CD4-positive, CD25-positive, alpha-beta regulatory T cell (primary cell): ENCODE results near the gene EVC. TPM values are rescaled to one million over a fixed set of nuclear protein-coding genes. Genes with fewer than 3 reads are reported as not detected.

ENCODE experiments used
- ATAC-seq, 2 donors: fragments of 150-1000 bp; cut with Tn5 transposase; one replicate each; pipeline ENCODE4 v1.10.0; 2021; ENCODE audit warnings: low read depth in 2 of 2, moderate number of reproducible peaks in 2 of 2, moderate library complexity in 1 of 2
- DNase-seq, 3 donors: peaks; one replicate each; pipeline versions ENCODE4 v3.0.0 to v3.0.0-alpha.2; 2012 to 2022; ENCODE audit warnings: mixed read lengths in 1 of 3
- H3K27ac ChIP-seq: one replicate; pipeline ENCODE4 v1.7.0; 2013; ENCODE audit warnings: mild to moderate bottlenecking, low read length; ENCODE audit not compliant: insufficient read depth, poor library complexity, severe bottlenecking
- H3K27me3 ChIP-seq: one replicate; pipeline ENCODE4 v1.7.0; 2013; ENCODE audit warnings: low read length; ENCODE audit not compliant: control insufficient read depth, insufficient read depth
- H3K36me3 ChIP-seq: one replicate; pipeline ENCODE4 v1.7.0; 2013; ENCODE audit warnings: mild to moderate bottlenecking, low read length, moderate library complexity; ENCODE audit not compliant: control insufficient read depth, insufficient read depth
- H3K4me1 ChIP-seq: 2 replicates; pipeline ENCODE4 v1.7.0; 2013; ENCODE audit warnings: mild to moderate bottlenecking, low read length; ENCODE audit not compliant: insufficient read depth, control insufficient read depth, poor library complexity, severe bottlenecking
- H3K4me3 ChIP-seq: one replicate; pipeline ENCODE4 v1.7.0; 2013; ENCODE audit warnings: low read depth, mild to moderate bottlenecking, low read length, moderate library complexity
- H3K9me3 ChIP-seq, 2 experiments: 1 replicate in 1 of 2; 2 replicates in 1 of 2; pipeline ENCODE4 v1.7.0; 2013; ENCODE audit warnings: low read length in 2 of 2, mild to moderate bottlenecking in 1 of 2, moderate library complexity in 1 of 2; ENCODE audit not compliant: control insufficient read depth in 2 of 2
- H3K27ac Mint-ChIP-seq, 3 donors: one replicate each; pipeline ENCODE4 v1.8.0; 2020 to 2022; ENCODE audit warnings: mild to moderate bottlenecking in 3 of 3, mixed read lengths in 3 of 3, moderate library complexity in 2 of 3
- H3K27me3 Mint-ChIP-seq: one replicate; pipeline ENCODE4 v1.8.0; 2022; ENCODE audit warnings: mild to moderate bottlenecking, mixed read lengths
- H3K36me3 Mint-ChIP-seq: one replicate; pipeline ENCODE4 v1.8.0; 2020; ENCODE audit warnings: mixed read lengths
- H3K4me1 Mint-ChIP-seq, 4 donors: one replicate each; pipeline ENCODE4 v1.8.0; 2020 to 2022; ENCODE audit warnings: mixed read lengths in 4 of 4, mild to moderate bottlenecking in 1 of 4
- H3K4me3 Mint-ChIP-seq, 4 donors: one replicate each; pipeline ENCODE4 v1.8.0; 2020 to 2022; ENCODE audit warnings: mild to moderate bottlenecking in 4 of 4, mixed read lengths in 4 of 4, moderate library complexity in 3 of 4
- H3K9me3 Mint-ChIP-seq, 7 donors: one replicate each; pipeline ENCODE4 v1.8.0; 2020 to 2022; ENCODE audit warnings: mixed read lengths in 7 of 7, mild to moderate bottlenecking in 3 of 7, moderate library complexity in 2 of 7
- polyA plus RNA-seq, 4 donors: library from polyadenylated mRNA; unstranded; fragments of 300-500 nt; fragmentation: Illumina TruSeq; gene quantifications; one replicate each; pipeline ENCODE4 v1.2.3, GENCODE V29; 2021
- total RNA-seq: library from RNA; stranded (reverse); gene quantifications from one replicate; pipeline ENCODE4 v1.2.3, GENCODE V29; 2022

The EVC gene
- total and polyA plus RNA-seq, 5 donors from 2014 or later, result 0.02 to 4.6 TPM; not detected in 3

GRCh38 chr4:5738061-5738460 lies 27.1 kb downstream of the EVC start:
- H3K27me3 ChIP-seq, result no peaks in the 10 kb centered on the region
- ATAC-seq (no peak), DNase-seq (no peak)
- H3K4me3 ChIP-seq, result no peak overlapping the region
- Mint-ChIP-seq H3K27ac (no peak overlapping the region), H3K9me3 (peaks cover 0 to 2% (median 0%) of the 10 kb centered on the region in 7 donors), H3K4me1 (no peaks in the 10 kb centered on the region), H3K27me3 (no peaks in the 10 kb centered on the region), H3K4me3 (no peak overlapping the region), H3K36me3 (no peaks in the 10 kb centered on the region)
- H3K36me3 ChIP-seq, result no peaks in the 10 kb centered on the region
- no peaks in the 10 kb centered on the region for H3K9me3 ChIP-seq
- H3K4me1 ChIP-seq, result no peaks in the 10 kb centered on the region
- no peak overlapping the region for H3K27ac ChIP-seq

GRCh38 chr4:5742388-5742787 lies 31.4 kb downstream of the EVC start:
- Mint-ChIP-seq H3K27me3 (no peaks in the 10 kb centered on the region), H3K4me1 (no peaks in the 10 kb centered on the region), H3K27ac (no peak overlapping the region), H3K36me3 (peaks cover 3% of the 10 kb centered on the region), H3K4me3 (no peak overlapping the region), H3K9me3 (peaks cover 0 to 2% (median 0%) of the 10 kb centered on the region in 7 donors)
- no peaks in the 10 kb centered on the region for H3K4me1 ChIP-seq
- no peaks in the 10 kb centered on the region for H3K9me3 ChIP-seq
- DNase-seq (no peak), ATAC-seq (no peak)
- H3K4me3 ChIP-seq, result no peak overlapping the region
- H3K27ac ChIP-seq, result no peak overlapping the region
- no peaks in the 10 kb centered on the region for H3K27me3 ChIP-seq
- H3K36me3 ChIP-seq, result no peaks in the 10 kb centered on the region

DNA sequence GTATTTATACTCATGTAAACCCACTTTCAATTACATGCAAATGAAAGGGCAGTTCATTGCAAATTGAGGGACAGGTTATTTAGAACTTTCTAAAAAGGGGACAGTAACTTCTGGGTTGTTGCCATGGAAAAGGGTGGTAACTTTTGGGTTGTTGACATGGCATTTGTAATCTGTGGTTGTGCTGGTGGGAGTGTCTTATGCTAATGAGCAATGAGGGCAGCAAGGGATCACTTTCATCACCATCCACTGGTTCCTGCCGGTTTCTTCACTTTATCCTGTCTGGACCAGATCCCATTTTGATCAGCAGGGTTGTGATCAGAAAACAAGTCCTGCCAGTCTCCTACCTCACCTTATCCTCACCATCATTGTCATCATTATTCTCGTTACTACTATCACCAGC lies 32.0 kb downstream of the EVC start:
- no peak for DNase-seq
- H3K4me1 Mint-ChIP-seq, result no peaks in the 10 kb centered on the region
- Histone ChIP-seq H3K27ac (no peak overlapping the region), H3K4me1 (no peaks in the 10 kb centered on the region), H3K27me3 (no peaks in the 10 kb centered on the region), H3K4me3 (no peak overlapping the region), H3K36me3 (no peaks in the 10 kb centered on the region), H3K9me3 (no peaks in the 10 kb centered on the region)
- ATAC-seq, result no peak
- H3K27ac Mint-ChIP-seq, result no peak overlapping the region
- H3K27me3 Mint-ChIP-seq, result no peaks in the 10 kb centered on the region
- peaks cover 3% of the 10 kb centered on the region for H3K36me3 Mint-ChIP-seq
- H3K4me3 Mint-ChIP-seq, result no peak overlapping the region
- H3K9me3 Mint-ChIP-seq, result peaks cover 0 to 2% (median 0%) of the 10 kb centered on the region in 7 donors

- Mint-ChIP-seq H3K4me3 (no peak overlapping the region), H3K4me1 (no peaks in the 10 kb centered on the region), H3K36me3 (peaks cover 3% of the 10 kb centered on the region), H3K27me3 (no peaks in the 10 kb centered on the region), H3K9me3 (peaks cover 0 to 3% (median 0%) of the 10 kb centered on the region in 7 donors), H3K27ac (no peak overlapping the region)
- no peak for DNase-seq
- Histone ChIP-seq H3K27ac (no peak overlapping the region), H3K4me3 (no peak overlapping the region), H3K27me3 (no peaks in the 10 kb centered on the region), H3K9me3 (no peaks in the 10 kb centered on the region), H3K4me1 (no peaks in the 10 kb centered on the region), H3K36me3 (no peaks in the 10 kb centered on the region)
- ATAC-seq, result no peak
Measured at GRCh38 chr4:5746250-5746649, 35.2 kb downstream of the EVC start.

GRCh38 chr4:5746829-5747737 lies 36.1 kb downstream of the EVC start:
- H3K4me1 ChIP-seq, result no peaks in the 10 kb centered on the region
- Mint-ChIP-seq H3K36me3 (peaks cover 3% of the 10 kb centered on the region), H3K4me3 (no peak overlapping the region), H3K27ac (no peak overlapping the region), H3K4me1 (no peaks in the 10 kb centered on the region), H3K9me3 (peaks cover 0 to 3% (median 0%) of the 10 kb centered on the region in 7 donors), H3K27me3 (no peaks in the 10 kb centered on the region)
- H3K27me3 ChIP-seq, result no peaks in the 10 kb centered on the region
- no peaks in the 10 kb centered on the region for H3K9me3 ChIP-seq
- DNase-seq, result no peak
- no peak overlapping the region for H3K27ac ChIP-seq
- no peak overlapping the region for H3K4me3 ChIP-seq
- H3K36me3 ChIP-seq, result no peaks in the 10 kb centered on the region
- no peak for ATAC-seq

DNA sequence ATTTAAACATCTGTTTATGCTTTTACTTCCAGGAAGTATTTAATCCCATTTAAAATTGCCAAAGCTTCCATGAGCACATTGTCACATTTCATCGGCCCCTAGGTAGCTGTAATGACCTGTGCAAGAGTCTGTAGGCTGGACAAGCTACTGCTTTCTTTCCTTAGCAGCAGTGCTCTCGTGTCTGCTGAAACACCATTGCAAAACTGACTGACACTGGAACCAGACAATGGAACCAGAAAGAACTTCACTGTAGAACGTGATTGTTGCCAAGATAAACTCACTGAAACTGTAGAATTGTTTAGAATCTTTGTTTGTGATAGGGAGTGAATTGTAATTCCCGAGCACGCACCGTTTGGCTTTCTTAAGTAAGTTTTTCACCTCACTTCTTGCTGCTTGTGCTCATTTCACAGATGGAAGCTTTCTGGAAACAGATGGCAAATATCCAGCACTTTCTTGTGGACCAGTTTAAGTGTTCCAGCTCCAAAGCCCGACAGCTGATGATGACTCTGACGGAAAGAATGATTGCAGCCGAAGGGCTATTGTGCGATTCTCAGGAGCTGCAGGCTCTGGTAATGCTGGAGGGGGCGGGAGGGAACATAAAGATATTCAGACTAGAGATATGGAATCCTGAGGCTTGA lies 36.9 kb downstream of the EVC start:
- H3K4me3 Mint-ChIP-seq, result no peak overlapping the region
- H3K27me3 Mint-ChIP-seq, result no peaks in the 10 kb centered on the region
- ATAC-seq (no peak), DNase-seq (no peak)
- H3K4me1 Mint-ChIP-seq, result no peaks in the 10 kb centered on the region
- no peak overlapping the region for H3K27ac Mint-ChIP-seq
- Histone ChIP-seq H3K4me3 (no peak overlapping the region), H3K27ac (no peak overlapping the region), H3K27me3 (no peaks in the 10 kb centered on the region), H3K4me1 (no peaks in the 10 kb centered on the region), H3K36me3 (no peaks in the 10 kb centered on the region), H3K9me3 (no peaks in the 10 kb centered on the region)
- H3K9me3 Mint-ChIP-seq, result peaks cover 0 to 3% (median 0%) of the 10 kb centered on the region in 7 donors
- H3K36me3 Mint-ChIP-seq, result peaks cover 3% of the 10 kb centered on the region

- Mint-ChIP-seq H3K4me3 (no peak overlapping the region), H3K4me1 (no peaks in the 10 kb centered on the region), H3K36me3 (peaks cover 3% of the 10 kb centered on the region), H3K27ac (no peak overlapping the region), H3K27me3 (no peaks in the 10 kb centered on the region), H3K9me3 (peaks cover 0 to 3% (median 0%) of the 10 kb centered on the region in 7 donors)
- H3K27ac ChIP-seq, result no peak overlapping the region
- DNase-seq (no peak), ATAC-seq (no peak)
- no peaks in the 10 kb centered on the region for H3K4me1 ChIP-seq
- no peaks in the 10 kb centered on the region for H3K27me3 ChIP-seq
- no peaks in the 10 kb centered on the region for H3K9me3 ChIP-seq
- no peaks in the 10 kb centered on the region for H3K36me3 ChIP-seq
- no peak overlapping the region for H3K4me3 ChIP-seq
Measured at GRCh38 chr4:5749568-5749967, 38.6 kb downstream of the EVC start.
